Glomerular endothelial cell (primary cell): Measurements from ENCODE around the gene LTBP1. TPM values are rescaled to one million over a fixed set of nuclear protein-coding genes. Genes with fewer than 3 reads are reported as not detected.

Experiments
- DNase-seq: peaks from one replicate; pipeline ENCODE4 v3.0.0-alpha.2; 2011; ENCODE audit warnings: low read depth, low spot score; ENCODE audit errors: extremely low read depth
- total RNA-seq: library from RNA; depleted of rRNA; stranded (reverse); fragments of >200 nt; gene quantifications from 2 replicates; pipeline ENCODE4 v1.2.3, GENCODE V29; 2015

LTBP1 gene
- total RNA-seq, 1 donor from 2014 or later = 63.4 TPM

GRCh38 chr2:32930436-32930835, 16.3 kb upstream of the LTBP1 start:
- DNase-seq = no peak

GRCh38 chr2:32931519-32931918, 15.2 kb upstream of the LTBP1 start:
- no peak for DNase-seq

GRCh38 chr2:32931945-32932709, 14.6 kb upstream of the LTBP1 start:
- DNase-seq = no peak

- no peak for DNase-seq
Measured at GRCh38 chr2:32932825-32933755, 13.7 kb upstream of the LTBP1 start.

GRCh38 chr2:32933756-32934095, 13.0 kb upstream of the LTBP1 start:
- no peak for DNase-seq

GRCh38 chr2:32937602-32938448, 8.9 kb upstream of the LTBP1 start:
- no peak for DNase-seq

GRCh38 chr2:32938934-32939333, 7.8 kb upstream of the LTBP1 start:
- no peak for DNase-seq

- no peak for DNase-seq
Measured at GRCh38 chr2:32940316-32940997, 6.3 kb upstream of the LTBP1 start.

GRCh38 chr2:32941944-32942690, 4.6 kb upstream of the LTBP1 start:
- DNase-seq = no peak

GRCh38 chr2:32942793-32943485, 3.8 kb upstream of the LTBP1 start:
- no peak for DNase-seq

GRCh38 chr2:32945286-32945685, 1.5 kb upstream of the LTBP1 start:
- DNase-seq = no peak

GRCh38 chr2:32947076-32947483, 327 bp downstream of the LTBP1 start:
- DNase-seq = no peak

- no peak for DNase-seq
Measured at GRCh38 chr2:32947484-32948143, 861 bp downstream of the LTBP1 start.

GRCh38 chr2:32948266-32948665, 1.5 kb downstream of the LTBP1 start:
- no peak for DNase-seq

GRCh38 chr2:32949260-32949659, 2.5 kb downstream of the LTBP1 start:
- no peak for DNase-seq

- no peak for DNase-seq
Measured at GRCh38 chr2:32951672-32952071, 4.9 kb downstream of the LTBP1 start.

- no peak for DNase-seq
Measured at GRCh38 chr2:32952761-32953476, 6.2 kb downstream of the LTBP1 start.

- DNase-seq = no peak
Measured at GRCh38 chr2:32954206-32954605, 7.5 kb downstream of the LTBP1 start.
